Superior temporal gyrus (tissue), 1 donor: Measurements from ENCODE around the gene FAM83E.

Source experiments
- DNase-seq: peaks from one replicate; pipeline ENCODE4 v3.0.0-alpha.2; 2016; ENCODE audit errors: extremely low spot score

FAM83E gene

GRCh38 chr19:48628486-48629296 lies 13.8 kb upstream of the FAM83E start:
- no peak for DNase-seq

GRCh38 chr19:48627865-48628314 lies 13.0 kb upstream of the FAM83E start:
- DNase-seq, result no peak

- DNase-seq, result no peak
These were observed 12.5 kb upstream of the FAM83E start for GRCh38 chr19:48627201-48627864.

DNA sequence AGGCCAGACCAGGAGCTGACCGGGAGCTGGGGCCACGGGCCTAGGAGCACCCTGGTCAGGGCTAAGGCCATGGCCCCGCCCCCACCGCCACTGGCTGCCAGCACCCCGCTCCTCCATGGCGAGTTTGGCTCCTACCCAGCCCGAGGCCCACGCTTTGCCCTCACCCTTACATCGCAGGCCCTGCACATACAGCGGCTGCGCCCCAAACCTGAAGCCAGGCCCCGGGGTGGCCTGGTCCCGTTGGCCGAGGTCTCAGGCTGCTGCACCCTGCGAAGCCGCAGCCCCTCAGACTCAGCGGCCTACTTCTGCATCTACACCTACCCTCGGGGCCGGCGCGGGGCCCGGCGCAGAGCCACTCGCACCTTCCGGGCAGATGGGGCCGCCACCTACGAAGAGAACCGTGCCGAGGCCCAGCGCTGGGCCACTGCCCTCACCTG lies 11.0 kb upstream of the FAM83E start:
- no peak for DNase-seq

- no peak for DNase-seq
These were observed 10.2 kb upstream of the FAM83E start for GRCh38 chr19:48624791-48625723.

- DNase-seq, result peak; percentile 98
These were observed 9.3 kb upstream of the FAM83E start for GRCh38 chr19:48624067-48624594.

DNA sequence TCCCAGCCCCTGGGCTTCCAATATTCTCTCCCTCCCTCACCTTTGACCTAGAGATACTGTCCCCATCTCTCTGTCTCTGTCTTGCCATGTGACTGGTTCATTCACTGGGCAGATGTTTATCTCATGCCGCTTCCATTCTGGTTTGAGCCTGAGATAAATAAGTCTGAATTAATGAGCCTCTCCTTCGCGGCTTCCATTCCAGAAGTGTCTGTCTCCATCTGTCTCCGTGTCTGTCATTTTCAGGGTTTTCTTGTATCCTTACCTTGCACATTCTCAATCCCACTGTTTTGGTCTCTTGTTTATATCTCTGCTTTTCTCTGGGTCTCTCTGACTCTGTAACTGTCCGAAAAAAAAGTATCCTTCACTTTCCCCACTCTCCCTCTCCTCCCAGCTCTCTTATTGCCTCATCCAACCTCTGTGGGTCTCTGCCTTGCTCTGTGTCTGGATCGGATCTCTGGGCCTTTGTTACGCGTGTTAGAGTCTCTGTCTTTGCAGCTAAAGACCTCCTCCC lies 8.7 kb upstream of the FAM83E start:
- DNase-seq, result no peak

DNA sequence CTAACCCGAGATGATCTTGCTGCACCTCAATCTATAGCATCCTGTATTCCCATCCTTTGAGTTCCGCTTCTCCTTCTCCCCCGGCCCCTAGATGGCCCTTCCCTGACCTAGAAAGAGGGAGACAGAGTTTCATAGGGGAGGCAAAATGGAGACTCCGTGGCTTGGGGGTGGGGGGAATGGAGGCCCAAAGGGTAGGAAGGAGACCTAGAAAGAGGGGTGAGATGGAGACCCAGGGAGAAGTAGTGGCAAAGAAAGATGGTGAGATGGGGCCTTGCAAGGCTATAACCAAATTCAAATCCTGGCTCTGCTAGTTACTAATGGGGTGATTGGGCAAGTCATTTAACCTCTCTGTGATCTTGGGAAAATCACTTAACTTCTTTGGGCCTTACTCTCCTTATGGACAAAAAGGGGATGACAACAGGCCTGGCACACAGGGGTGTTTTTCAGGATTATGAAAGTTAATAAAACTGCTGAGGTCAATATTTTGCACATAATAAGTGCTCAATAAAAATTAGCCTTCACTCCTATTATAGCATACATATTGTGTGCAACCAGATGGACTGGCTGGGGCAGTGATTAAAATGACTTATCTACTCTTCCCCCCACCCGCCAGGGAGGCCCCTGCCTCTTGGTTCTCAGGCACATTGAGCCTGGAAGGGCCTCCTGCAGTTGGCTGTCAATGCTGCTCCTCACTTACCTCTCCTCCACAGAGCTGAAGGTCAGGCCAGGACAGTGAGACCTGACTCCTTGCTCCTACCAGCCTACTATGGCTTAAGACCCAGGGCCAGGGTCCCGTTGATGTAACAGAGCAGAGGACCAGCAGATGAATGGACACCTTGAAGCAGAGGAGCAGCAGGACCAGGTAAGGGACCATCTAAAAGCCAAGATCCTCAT lies 5.1 kb upstream of the FAM83E start:
- no peak for DNase-seq

GRCh38 chr19:48618916-48619691 lies 4.2 kb upstream of the FAM83E start, which contains the start of the genes RPL18 and SPHK2:
RPL18 (minus strand) TSS chr19:48619178; CDS start chr19:48619143, 35 bp downstream.
SPHK2 (plus strand) TSS chr19:48619506; CDS start chr19:48620515, 1,009 bp downstream.
- DNase-seq, result peak; percentile 99

DNA sequence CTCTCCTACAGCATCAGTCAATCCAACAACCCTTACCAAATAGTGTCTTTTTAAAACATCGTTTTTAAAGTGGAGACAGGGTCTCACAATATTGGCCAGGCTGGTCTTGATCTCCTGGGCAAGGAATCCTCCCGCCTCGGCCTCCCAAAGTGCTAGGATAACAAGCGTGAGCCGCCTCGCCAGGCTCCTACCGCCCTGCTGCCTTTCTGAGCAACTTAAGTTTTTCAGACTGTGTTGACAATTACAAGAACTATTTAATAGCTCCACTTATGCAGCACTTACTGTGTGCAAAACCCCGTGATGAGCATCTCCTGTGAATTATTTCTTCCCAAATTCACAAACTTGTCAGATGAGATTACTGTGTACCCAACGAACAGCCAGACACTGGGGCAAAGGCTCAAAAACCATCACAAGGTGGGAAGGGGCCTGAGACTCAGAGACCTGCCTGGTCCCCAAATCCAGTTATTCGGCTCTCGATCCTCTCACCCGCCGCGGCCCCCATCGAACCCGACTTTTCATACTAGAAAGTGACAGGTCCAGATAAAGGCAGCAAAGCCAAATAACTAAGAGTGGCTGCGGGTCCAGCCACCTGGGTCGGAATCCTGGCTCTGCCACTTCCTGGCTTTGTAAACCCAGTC lies 3.5 kb upstream of the FAM83E start:
- DNase-seq, result no peak

GRCh38 chr19:48617146-48617937 lies 2.5 kb upstream of the FAM83E start:
- DNase-seq, result no peak

DNA sequence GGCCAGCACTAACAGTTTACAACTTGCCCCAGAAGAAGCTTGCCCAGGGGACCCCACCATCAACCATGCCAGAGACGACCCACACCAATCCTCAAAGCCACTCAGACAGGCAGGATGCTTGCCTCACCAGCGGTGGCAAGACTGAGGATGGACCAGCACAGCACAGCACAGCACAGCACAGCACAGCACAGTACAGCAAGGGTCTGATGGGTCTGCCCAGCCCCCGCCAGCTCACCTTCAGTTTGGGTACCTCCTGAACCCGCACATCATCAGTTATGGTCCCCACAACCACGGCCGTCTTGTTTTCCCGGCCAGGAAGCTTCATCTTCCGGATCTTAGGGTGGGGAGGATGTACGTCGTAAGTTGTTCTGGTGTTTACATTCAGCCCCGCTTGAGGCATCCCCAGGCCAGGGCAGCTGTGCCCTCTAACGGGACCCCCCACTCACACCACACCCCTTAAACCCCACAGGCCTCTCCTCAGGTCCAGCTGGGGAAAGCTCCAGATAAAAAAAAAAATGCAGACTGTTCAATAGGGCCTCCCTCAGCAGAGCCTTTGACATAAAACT lies 1.7 kb upstream of the FAM83E start:
- DNase-seq, result no peak

DNA sequence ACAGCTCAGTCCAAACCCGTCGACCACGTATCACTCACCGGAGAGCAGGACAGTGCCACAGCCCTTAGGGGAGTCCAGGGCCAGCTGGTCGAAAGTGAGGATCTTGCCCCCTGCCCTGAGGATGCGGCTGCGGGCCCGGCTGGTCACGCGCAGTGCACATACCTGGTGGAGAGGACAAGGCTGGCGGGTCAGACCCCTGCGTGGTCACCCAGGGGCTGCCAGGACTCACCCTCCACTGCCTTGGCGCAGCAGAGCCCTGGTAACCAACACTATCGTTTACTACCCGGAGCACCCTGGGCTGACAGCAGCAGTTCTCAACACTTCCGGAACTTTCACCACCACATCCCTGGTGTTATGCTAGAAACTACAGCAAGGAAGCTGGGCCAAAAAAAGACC lies 1.2 kb upstream of the FAM83E start:
- DNase-seq, result no peak

- no peak for DNase-seq
These were observed 560 bp upstream of the FAM83E start for GRCh38 chr19:48615231-48616040.

- no peak for DNase-seq
These were observed 932 bp downstream of the FAM83E start for GRCh38 chr19:48613852-48614435.

DNA sequence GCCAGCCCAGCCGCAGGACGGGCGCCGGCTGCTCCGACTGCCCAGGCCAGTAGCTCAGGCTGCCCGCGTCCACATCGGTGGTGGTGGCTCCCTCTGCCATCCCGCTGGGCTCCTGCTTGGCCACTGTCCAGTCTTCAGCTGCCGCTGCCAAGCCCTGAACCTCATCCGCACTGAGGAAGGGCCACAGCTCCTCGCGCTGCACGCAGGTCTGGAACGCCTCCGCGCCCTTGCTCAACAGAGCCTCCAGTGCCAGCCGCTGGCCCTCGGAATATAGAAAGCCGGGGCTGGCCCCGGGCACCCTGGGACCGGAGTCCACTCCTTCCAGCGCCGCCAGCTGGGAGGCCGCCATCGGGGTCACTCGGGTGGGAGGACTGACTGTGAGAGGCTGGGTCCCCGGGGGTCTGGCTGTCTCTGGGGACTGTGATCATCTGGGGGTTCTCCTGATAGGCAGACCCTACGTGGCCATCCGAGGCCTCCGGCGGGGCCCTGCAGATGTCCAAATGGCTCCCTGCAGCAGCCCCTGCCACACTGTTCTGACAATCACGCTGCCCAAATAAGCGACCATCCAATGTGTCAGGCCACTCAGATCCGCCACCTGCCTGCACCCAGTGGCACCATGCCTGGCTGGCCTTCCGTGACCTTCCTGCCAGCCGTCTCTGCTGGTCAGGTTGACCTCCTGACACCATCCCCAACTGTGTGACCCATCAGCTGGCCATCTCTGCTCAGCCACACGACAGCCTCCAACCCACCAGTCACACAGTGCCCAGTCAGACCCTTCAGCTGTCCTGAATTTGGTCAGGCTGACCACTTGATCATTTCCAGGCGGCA lies 1.6 kb downstream of the FAM83E start:
- DNase-seq, result no peak
